Right lobe of liver (tissue), 4 donors: Measurements from ENCODE around the gene HSPB3.

Experiments
- CTCF ChIP-seq, 4 donors: fragments of 200-600 bp in 3 of 4; fragments of 450-650 bp in 1 of 4; IDR thresholded peaks; one replicate each; pipeline versions ENCODE4 v1.5.1 to v1.8.0; 2016 to 2022; ENCODE audit warnings: antibody characterized with exemption in 4 of 4, mild to moderate bottlenecking in 2 of 4
- POLR2A ChIP-seq: fragments of 450-650 bp; IDR thresholded peaks from one replicate; pipeline ENCODE4 v1.6.1; 2017; ENCODE audit warnings: antibody characterized with exemption, mild to moderate bottlenecking
- donor health status: DM: no; HTN: no; CAD: no.
- donor health status: DM: no; HTN: no; CAD: no.
- donor health status: DM: no; HTN: yes; CAD: no.

DNA sequence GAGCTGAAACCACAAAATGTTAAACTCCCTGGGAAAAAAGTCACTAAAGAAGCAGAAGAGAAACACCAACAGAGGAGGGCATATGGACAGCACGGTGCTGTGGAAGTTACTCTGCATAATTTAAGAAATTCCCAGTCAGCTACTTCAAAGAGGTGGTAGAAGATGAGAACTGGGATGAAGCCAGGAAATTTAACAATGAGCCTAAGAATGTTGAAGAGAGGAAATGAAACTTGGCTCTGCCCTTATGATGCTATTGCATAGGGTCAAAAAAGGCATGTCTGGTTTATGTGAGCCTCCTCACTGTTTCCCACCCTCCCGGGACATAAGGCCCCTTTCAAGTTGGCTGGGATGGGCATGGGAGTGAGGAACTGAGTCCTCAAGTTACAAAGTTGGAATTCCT is 36.7 kb downstream of the HSPB3 start:
- TF ChIP-seq CTCF (IDR thresholded peaks at IDR 0.05) (no peak), POLR2A (no peak)
